ENCODE data around the gene TNPO3. TPM values are rescaled to one million over a fixed set of nuclear protein-coding genes. Genes with fewer than 3 reads are reported as not detected.
"Not testable (repeated sequence)": the region's sequence is repeated elsewhere in the genome, so short reads cannot be mapped to it uniquely, and the experiment has no call there.

TNPO3 gene
- total RNA-seq, 1 donor from 2014 or later = 32.6 TPM

DNA sequence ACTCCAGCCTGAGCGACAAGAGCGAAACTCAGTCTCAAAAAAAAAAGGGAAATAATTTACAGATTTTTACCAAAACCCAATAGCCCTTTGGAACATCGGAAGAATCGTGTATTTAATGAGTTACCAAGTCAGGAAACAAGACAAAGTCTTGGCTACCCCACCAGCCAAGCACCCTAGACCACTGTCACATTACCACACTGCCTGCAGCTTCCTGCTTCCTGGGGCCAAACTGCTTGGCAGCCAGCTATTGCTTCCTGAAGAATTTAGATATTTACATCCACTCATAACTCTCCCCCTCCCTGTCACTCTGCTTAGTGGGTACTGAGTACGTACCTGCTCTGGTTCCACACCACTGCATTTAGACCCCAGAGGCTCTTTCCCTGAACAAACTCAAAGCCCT is 14.1 kb upstream of the TNPO3 start:
- peaks cover 56% of the 10 kb centered on the region for H3K27me3 ChIP-seq (ENCODE audit: low read depth)
- H3K36me3 ChIP-seq = no peaks in the 10 kb centered on the region
- no peak overlapping the region for H3K4me3 ChIP-seq
- intact Hi-C loops (cut with micrococcal nuclease) = no loop called here
- H3K4me1 ChIP-seq = no peaks in the 10 kb centered on the region
- DNase-seq = no peak
- TF ChIP-seq CTCF (IDR thresholded peaks at IDR 0.05; ENCODE audit: borderline replicate concordance) = no peak
- H3K9me3 ChIP-seq (replicated peaks) = no peaks in the 10 kb centered on the region
- H3K27ac ChIP-seq (replicated peaks) = no peak overlapping the region

GRCh38 chr7:129067943-129068548 is 13.1 kb upstream of the TNPO3 start:
- no peaks in the 10 kb centered on the region for H3K9me3 ChIP-seq (replicated peaks)
- no peaks in the 10 kb centered on the region for H3K4me1 ChIP-seq
- peaks cover 63% of the 10 kb centered on the region for H3K27me3 ChIP-seq (ENCODE audit: low read depth)
- no peak overlapping the region for H3K4me3 ChIP-seq
- H3K27ac ChIP-seq (replicated peaks) = no peak overlapping the region
- H3K36me3 ChIP-seq = no peaks in the 10 kb centered on the region
- no peak for DNase-seq
- no peak for TF ChIP-seq CTCF (IDR thresholded peaks at IDR 0.05; ENCODE audit: borderline replicate concordance)
- intact Hi-C loops (cut with micrococcal nuclease) = no loop called here

DNA sequence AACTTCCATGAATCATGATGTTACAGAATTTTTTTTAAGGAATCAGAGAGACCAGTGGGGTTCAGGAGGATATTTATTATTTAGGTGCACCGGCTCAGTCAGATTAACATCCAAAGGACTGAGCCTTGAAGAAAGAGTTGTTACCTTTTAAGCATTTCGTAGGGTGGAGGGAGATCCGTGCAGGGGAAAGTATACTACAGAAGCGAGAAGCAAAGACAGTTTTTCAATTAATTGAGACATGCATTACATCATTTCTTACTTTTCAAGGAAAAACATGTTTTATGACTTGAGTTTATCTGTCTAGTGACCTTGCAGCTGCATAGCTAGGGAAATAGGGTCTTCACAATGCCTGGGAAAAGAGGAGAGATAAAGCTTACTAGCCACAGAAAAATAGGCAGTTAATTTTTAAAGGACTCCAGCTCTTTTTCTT is 12.2 kb upstream of the TNPO3 start:
- H3K9me3 ChIP-seq (replicated peaks); H3K4me3 ChIP-seq; intact Hi-C loops (cut with micrococcal nuclease); DNase-seq; H3K36me3 ChIP-seq; H3K27ac ChIP-seq (replicated peaks); H3K4me1 ChIP-seq: not testable (repeated sequence)
- peaks cover 72% of the 10 kb centered on the region for H3K27me3 ChIP-seq (ENCODE audit: low read depth)

GRCh38 chr7:129066290-129067131 is 11.6 kb upstream of the TNPO3 start:
- no peak for DNase-seq
- Histone ChIP-seq H3K4me1 (no peaks in the 10 kb centered on the region), H3K36me3 (no peaks in the 10 kb centered on the region), H3K27ac (replicated peaks) (no peak overlapping the region), H3K4me3 (no peak overlapping the region), H3K9me3 (replicated peaks) (no peaks in the 10 kb centered on the region), H3K27me3 (ENCODE audit: low read depth) (peaks cover 78% of the 10 kb centered on the region)
- no peak for TF ChIP-seq CTCF (IDR thresholded peaks at IDR 0.05; ENCODE audit: borderline replicate concordance)
- intact Hi-C loops (cut with micrococcal nuclease) = no loop called here

DNA sequence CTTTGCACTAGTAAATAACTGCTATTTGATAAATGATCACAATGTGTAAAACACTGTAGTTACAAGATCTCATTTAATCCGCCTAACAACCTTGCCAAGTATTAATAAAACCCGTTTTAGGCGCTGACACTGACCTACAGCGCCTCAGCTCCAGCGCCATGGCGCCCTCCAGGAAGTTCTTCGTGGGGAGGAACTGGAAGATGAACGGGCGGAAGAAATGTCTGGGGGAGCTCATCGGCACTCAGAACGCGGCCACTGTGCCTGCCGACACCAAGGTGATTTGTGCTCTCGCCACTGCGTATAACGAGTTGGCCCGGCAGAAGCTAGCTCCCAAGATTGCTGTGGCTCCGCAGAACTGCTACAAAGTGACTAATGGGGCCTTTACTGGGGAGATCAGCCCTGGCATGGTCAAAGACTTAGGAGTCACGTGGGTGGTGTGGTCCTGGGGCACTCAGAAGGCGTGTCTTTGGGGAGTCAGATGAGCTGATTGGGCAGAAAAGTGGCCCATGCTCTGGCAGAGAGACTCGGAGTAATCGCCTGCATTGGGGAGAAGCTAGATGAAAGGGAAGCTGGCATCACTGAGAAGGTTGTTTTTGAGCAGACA is 1.1 kb upstream of the TNPO3 start:
- Histone ChIP-seq H3K9me3 (replicated peaks) (no peaks in the 10 kb centered on the region), H3K27ac (replicated peaks) (peak overlapping the region; percentile 99), H3K36me3 (no peaks in the 10 kb centered on the region), H3K4me3 (peak overlapping the region; percentile 94), H3K4me1 (peaks cover 44% of the 10 kb centered on the region), H3K27me3 (ENCODE audit: low read depth) (peaks cover 8% of the 10 kb centered on the region)
- intact Hi-C loops (cut with micrococcal nuclease) = no loop called here
- TF ChIP-seq CTCF (IDR thresholded peaks at IDR 0.05; ENCODE audit: borderline replicate concordance) = no peak
- DNase-seq = no peak
